ENCODE measurements around the gene DLK1. TPM values are rescaled to one million over a fixed set of nuclear protein-coding genes. Genes with fewer than 3 reads are reported as not detected.

Gene DLK1
- total RNA-seq, 4 donors from 2014 or later = not detected

GRCh38 chr14:100781952-100782351 lies 55.3 kb downstream of the DLK1 start:
- TF ChIP-seq POLR2A (IDR thresholded peaks at IDR 0.05) (no peak), EP300 (IDR thresholded peaks at IDR 0.05) (no peak), POLR2AphosphoS5 (IDR thresholded peaks at IDR 0.05) (no peak)
- TF ChIP-seq, protein P1, sequence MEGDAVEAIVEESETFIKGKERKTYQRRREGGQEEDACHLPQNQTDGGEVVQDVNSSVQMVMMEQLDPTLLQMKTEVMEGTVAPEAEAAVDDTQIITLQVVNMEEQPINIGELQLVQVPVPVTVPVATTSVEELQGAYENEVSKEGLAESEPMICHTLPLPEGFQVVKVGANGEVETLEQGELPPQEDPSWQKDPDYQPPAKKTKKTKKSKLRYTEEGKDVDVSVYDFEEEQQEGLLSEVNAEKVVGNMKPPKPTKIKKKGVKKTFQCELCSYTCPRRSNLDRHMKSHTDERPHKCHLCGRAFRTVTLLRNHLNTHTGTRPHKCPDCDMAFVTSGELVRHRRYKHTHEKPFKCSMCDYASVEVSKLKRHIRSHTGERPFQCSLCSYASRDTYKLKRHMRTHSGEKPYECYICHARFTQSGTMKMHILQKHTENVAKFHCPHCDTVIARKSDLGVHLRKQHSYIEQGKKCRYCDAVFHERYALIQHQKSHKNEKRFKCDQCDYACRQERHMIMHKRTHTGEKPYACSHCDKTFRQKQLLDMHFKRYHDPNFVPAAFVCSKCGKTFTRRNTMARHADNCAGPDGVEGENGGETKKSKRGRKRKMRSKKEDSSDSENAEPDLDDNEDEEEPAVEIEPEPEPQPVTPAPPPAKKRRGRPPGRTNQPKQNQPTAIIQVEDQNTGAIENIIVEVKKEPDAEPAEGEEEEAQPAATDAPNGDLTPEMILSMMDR (IDR thresholded peaks at IDR 0.05) = no peak
- Histone ChIP-seq H3K36me3 (no peaks in the 10 kb centered on the region), H3K27ac (no peak overlapping the region), H3K9me3 (no peaks in the 10 kb centered on the region), H3K4me3 (no peak overlapping the region), H3K4me1 (no peaks in the 10 kb centered on the region), H3K27me3 (peaks cover 7% of the 10 kb centered on the region)
- 93% methylated on average over 8 of the region's 8 CpGs for WGBS
- peak in 1 of 2 donors; percentile 18 for DNase-seq (ENCODE audit: low spot score in 2 of 2)

- DNase-seq (ENCODE audit: low spot score in 2 of 2) = peak in 1 of 2 donors; percentile 41
- no peaks in the 10 kb centered on the region for H3K9me3 ChIP-seq
- no peak overlapping the region for H3K4me3 ChIP-seq
- H3K27me3 ChIP-seq = peaks cover 14% of the 10 kb centered on the region
- TF ChIP-seq EP300 (IDR thresholded peaks at IDR 0.05) = no peak
- H3K27ac ChIP-seq = no peak overlapping the region
- no peaks in the 10 kb centered on the region for H3K4me1 ChIP-seq
- no peaks in the 10 kb centered on the region for H3K36me3 ChIP-seq
- WGBS = 79% methylated on average over 12 of the region's 13 CpGs
Observed at GRCh38 chr14:100782516-100783320, 56.0 kb downstream of the DLK1 start.

DNA sequence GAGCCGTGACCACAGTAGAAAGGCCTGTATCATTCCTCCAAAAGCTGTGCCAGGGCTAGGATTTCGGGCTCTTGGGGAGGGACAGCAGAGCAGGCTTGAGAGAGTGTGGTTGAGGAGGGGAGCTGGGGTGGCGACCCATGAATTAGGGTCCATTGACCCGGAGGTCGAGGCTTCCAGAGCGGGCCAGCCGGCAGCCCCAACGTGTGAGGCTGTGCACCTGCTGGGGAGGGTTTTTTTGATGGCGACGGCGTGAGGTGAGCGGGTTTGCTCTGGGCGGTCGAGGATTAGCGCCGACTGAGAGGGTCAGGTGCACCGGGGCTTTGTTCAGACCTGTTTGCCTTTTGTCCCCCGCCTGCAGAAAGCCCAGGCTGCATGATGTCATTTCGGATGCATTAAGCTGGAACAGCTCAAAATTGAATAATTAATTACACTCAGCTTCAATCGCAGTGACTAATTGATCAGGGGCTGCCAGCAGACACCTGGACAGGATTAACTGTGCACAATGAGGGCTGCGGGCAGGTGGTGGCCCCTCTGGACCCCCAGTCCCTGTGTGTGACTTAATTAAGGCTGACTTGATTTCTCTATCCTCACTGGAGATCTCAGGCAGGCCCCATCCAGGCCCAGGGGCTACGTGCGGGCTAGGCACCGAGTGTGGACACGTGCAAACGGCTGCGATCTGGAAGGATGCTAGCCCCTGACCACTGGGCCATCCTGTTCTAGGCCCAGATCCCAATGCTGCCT lies 57.1 kb downstream of the DLK1 start:
- TF ChIP-seq POLR2A (IDR thresholded peaks at IDR 0.05) (no peak), EP300 (IDR thresholded peaks at IDR 0.05) (no peak), POLR2AphosphoS5 (IDR thresholded peaks at IDR 0.05) (no peak)
- TF ChIP-seq, protein P1 (IDR thresholded peaks at IDR 0.05) = no peak
- H3K4me3 ChIP-seq = no peak overlapping the region
- no peaks in the 10 kb centered on the region for H3K4me1 ChIP-seq
- DNase-seq (ENCODE audit: low spot score in 2 of 2) = peak in 1 of 2 donors; percentile 44
- no peaks in the 10 kb centered on the region for H3K9me3 ChIP-seq
- 82% methylated on average over 24 of the region's 27 CpGs for WGBS
- H3K27me3 ChIP-seq = peaks cover 15% of the 10 kb centered on the region
- no peaks in the 10 kb centered on the region for H3K36me3 ChIP-seq
- H3K27ac ChIP-seq = no peak overlapping the region

DNA sequence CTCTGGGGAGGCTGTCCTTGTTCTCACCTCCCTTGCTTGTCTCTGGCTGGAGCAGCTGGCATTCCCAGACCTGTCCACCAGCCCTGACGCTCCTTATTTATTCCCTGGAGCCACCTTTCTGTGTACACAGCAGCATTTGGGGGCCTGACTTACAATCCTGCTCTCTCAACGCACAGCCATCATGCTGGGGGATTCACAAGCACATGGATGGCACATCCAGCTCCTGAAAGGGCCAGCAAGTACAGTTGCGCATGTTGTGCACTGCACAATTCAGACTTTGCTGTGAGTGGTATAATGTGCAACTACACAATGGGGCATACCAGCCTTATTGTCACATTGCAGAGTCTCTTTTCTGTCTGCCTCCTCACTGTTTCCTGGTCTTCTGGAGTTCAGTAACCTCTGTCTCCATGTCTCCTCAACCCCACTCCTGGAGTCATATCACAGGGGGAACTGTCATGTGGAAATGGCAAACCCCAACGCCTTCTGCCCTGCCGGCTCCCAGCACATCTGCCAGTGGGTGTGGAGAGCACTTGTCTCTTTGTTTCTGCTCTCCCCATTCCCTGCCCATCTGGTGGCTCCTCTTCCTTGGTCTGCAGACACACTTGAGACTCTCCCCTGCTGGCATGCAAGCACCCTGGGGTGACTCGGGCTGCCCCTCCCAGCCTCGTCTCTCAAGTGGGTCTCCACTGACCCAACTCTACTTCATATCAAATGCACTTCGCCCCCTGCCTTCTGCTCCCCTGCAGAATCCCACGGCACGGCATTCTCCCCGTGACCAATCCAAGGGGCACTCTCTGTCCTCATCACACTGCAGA lies 58.0 kb downstream of the DLK1 start:
- no peak overlapping the region for H3K27ac ChIP-seq
- H3K9me3 ChIP-seq = no peaks in the 10 kb centered on the region
- no peaks in the 10 kb centered on the region for H3K4me1 ChIP-seq
- no peak overlapping the region for H3K4me3 ChIP-seq
- 92% methylated on average over 11 of the region's 11 CpGs for WGBS
- peaks cover 17% of the 10 kb centered on the region for H3K27me3 ChIP-seq
- TF ChIP-seq, protein P1 (IDR thresholded peaks at IDR 0.05) = no peak
- TF ChIP-seq POLR2AphosphoS5 (IDR thresholded peaks at IDR 0.05) = no peak
- no peak for TF ChIP-seq POLR2A (IDR thresholded peaks at IDR 0.05)
- no peak for TF ChIP-seq EP300 (IDR thresholded peaks at IDR 0.05)
- DNase-seq (ENCODE audit: low spot score in 2 of 2) = no peak
- no peaks in the 10 kb centered on the region for H3K36me3 ChIP-seq

GRCh38 chr14:100785338-100785615 lies 58.6 kb downstream of the DLK1 start:
- DNase-seq (ENCODE audit: low spot score in 2 of 2) = no peak
- TF ChIP-seq POLR2AphosphoS5 (IDR thresholded peaks at IDR 0.05) (no peak), POLR2A (IDR thresholded peaks at IDR 0.05) (no peak), EP300 (IDR thresholded peaks at IDR 0.05) (no peak)
- TF ChIP-seq, protein P1 (IDR thresholded peaks at IDR 0.05) = no peak
- H3K27ac ChIP-seq = no peak overlapping the region
- no peak overlapping the region for H3K4me3 ChIP-seq
- WGBS = 94% methylated on average over 4 of the region's 4 CpGs
- H3K27me3 ChIP-seq = peaks cover 22% of the 10 kb centered on the region
- no peaks in the 10 kb centered on the region for H3K9me3 ChIP-seq
- no peaks in the 10 kb centered on the region for H3K36me3 ChIP-seq
- H3K4me1 ChIP-seq = no peaks in the 10 kb centered on the region
